GOT3 (cell line): ENCODE data around the gene CRYL1.

Source experiments
- DNase-seq: peaks from one replicate; lab custom pipeline; 2025; ENCODE audit warnings: mixed read lengths; lab: John Stamatoyannopoulos, UW

Gene CRYL1

DNA sequence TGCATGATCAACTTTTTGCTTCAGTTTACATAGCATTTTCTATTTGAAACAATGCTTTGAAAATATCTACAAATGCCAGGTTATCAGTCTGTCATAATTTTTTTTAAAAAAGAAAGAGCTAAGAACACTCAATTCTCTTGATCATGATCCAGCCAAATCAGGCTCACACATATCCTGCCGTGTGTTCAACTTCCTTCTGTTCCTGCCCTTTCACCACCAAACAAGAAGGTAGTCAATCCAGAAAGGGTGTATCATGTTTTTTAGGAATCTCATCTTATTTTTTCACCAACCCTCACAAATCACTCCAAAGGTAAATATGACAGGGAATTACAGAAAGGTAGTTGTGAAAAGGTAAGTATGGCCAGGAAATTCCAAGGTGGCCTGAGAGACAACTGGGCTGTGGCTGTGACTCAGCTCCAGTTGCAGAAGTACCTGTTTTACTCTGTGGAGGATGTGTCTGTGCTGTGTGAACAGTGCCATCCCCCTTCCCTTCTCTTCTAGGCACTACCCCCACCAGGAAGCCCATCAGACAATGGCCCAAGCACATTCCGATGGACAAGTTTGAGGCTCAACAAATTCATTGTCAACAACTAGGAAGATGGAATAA is 154.7 kb downstream of the CRYL1 start:
- no peak for DNase-seq

DNA sequence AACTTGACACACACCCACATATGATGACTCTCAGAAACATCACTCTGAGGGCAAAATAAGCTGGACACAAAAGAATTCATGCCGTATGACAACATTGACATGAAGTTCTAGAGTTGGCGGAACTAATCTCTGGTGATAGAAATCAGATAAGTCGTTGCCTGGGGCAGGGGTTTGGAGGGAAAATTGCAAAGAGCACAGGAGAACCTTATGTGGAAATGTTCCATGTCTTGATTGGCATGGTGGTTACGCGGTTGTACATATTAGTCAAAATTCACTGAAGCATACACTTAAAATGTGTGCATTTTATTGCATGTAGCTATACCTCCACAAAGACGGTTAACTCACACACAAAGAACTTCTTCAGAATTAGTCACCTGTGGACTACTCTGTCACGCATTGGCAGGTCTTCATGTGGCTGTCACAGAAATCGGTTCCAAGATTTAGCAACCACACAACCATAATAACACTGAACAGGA is 155.7 kb downstream of the CRYL1 start:
- DNase-seq = no peak

DNA sequence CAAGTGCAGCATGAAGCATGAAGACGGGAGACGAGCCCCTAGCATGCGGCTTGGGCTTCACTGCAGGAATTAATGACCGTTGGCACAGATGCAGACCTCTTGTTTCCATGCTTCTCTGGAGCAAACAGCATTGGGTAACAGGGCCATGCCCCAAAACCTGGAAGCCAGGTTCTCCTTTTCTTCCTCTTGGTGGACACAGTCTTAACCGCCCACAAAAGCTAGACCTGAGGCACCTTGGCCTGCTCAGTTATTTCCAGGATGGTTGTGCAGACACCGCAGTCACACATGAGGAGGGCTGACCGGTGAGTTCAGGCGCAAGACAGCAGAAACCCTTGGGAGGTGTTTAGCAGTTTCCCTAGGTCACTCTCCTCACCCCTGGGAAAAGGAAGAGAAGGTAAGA is 159.6 kb downstream of the CRYL1 start:
- no peak for DNase-seq

GRCh38 chr13:20363603-20364002 is 162.1 kb downstream of the CRYL1 start:
- no peak for DNase-seq

GRCh38 chr13:20363172-20363571 is 162.5 kb downstream of the CRYL1 start:
- DNase-seq = no peak

DNA sequence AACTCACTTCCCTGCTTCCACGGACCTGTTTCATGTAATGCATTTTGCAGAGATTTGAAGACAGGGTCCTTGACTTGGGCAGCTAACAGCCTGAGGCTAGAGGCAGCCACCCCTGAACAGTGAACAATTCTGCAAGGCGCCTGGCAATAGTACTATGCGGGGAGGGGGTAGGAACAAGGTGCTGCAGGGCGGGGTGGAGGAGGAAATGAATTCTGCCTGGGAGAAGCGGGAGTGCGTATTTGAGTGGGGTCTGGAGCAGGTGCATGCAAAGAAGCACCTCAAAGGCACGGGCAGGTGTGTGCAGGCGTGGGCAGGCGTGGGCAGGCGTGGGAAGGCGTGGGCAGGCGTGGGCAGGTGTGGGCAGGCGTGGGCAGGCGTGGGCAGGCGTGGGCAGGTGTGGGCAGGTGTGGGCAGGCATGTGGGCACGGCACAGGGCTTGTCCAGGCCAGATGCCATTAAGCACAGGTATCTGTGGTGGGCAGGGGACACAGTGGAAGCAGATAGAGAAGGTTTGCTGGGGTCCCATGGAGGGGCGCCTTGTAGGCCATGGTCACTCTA is 163.1 kb downstream of the CRYL1 start:
- DNase-seq = no peak

DNA sequence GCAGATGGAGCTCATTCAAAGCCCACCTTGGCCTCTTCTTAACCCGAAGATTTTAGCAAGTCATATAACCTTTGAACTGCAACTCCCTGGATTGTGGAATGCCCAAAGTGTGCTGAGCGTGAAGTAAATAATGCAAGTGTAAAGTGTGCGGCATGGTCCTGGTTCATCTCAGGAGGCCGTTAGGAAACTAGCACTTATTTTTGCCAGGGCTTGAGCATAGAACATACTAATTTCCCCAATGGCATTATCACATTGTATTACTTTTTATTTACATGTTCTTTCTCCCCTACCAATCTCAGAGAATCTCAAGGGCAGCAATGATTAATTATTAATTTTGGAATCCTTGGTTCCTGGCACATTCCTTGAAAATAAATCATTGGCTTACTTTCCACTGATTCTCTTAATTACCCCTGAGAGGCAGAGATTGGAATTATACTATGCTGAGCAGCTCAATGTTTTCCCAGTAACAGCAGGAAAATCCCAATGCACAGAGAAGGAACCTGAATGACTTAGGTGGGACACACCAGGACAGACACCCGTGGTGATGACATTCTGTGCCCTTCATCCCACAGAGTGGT is 164.7 kb downstream of the CRYL1 start:
- no peak for DNase-seq

GRCh38 chr13:20360041-20360491 is 165.6 kb downstream of the CRYL1 start:
- no peak for DNase-seq

GRCh38 chr13:20359335-20359734 is 166.3 kb downstream of the CRYL1 start:
- no peak for DNase-seq

GRCh38 chr13:20358022-20358421 is 167.6 kb downstream of the CRYL1 start:
- no peak for DNase-seq

DNA sequence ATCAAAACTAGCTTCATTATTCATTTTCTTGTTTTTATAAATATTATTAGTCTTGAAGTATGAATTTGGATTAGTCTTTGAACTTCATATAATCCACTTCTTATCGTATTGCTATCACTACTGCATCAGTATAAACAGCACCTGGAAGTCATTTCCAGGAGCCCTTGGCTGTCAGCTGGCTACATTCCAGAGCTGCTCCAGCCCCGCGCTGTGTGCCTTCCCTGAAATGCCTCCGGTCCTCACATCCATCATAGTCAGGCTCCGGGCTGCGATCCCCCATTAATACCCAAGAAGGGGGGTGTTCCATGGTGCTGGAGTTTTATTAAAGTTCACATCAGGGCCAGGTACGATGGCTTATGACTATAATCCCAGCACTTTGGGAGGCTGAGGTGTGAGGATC is 169.2 kb downstream of the CRYL1 start:
- DNase-seq = no peak

- DNase-seq = no peak
Observed at GRCh38 chr13:20354722-20355121, 170.9 kb downstream of the CRYL1 start.

DNA sequence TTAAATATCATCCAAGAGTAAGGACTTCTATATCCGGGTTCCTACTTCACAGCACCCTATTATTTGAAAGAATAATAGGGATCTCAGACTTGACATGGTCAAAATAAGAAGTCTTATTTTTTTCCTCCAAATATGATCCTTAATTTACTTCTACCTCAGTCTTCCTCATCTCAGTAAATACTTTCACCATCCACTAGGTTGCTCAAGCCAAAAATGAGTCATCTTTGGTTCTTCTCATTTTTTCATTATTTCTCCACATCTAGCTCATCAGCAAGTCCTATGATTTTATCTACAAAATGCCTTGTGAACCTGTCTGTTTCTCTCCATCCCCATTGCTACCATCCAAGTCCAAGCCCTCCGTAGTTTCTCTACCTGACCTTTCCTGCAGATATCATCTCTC is 171.7 kb downstream of the CRYL1 start:
- DNase-seq = no peak
